SIG-M5 treated with dmso at 0.1 percent for 504 hours (cell line): ENCODE measurements around the gene DCBLD1.

ENCODE experiments used
- DNase-seq: peaks from one replicate; lab custom pipeline; 2025; ENCODE audit not compliant: unreplicated experiment; lab: John Stamatoyannopoulos, UW

Gene DCBLD1

GRCh38 chr6:117525607-117526006 lies 43.1 kb downstream of the DCBLD1 start:
- DNase-seq: no peak

DNA sequence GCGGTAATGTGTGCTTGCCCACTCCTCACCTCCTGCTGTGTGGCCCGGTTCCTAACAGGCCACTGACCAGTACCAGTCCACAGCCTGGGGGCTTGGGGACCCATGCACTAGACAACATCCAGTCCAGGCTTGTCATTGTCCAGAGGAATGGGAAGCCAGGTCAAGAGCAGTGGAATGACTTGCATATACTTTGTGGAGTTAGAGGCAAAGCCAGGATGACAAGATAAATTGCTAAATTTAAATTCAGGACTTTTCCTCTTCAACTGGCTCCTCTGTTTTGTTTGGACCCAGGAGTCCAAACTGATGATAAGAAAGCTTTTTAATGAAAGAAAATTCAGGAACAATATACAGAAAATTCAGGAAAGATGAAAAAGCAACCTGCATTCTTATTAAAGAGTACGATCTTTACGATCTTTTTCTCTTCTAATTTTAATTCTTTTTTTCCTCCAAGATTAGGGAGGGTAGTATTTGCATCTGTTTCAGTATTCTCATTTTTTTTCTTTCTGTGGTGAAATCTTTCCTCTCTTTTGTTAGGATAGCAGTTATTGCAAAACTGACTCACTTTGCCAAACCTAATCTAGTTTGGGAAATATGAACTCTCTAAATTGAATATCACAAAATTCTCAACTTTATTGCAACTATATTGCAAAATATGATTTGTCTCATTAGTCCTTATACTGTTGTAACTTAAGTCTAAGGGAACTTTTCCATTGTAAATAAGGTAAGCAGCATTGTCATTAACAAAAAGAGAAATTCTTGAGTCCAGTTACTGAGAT lies 48.2 kb downstream of the DCBLD1 start:
- no peak for DNase-seq

GRCh38 chr6:117531346-117531745 lies 48.9 kb downstream of the DCBLD1 start:
- no peak for DNase-seq

- no peak for DNase-seq
Observed at GRCh38 chr6:117531809-117532725, 49.6 kb downstream of the DCBLD1 start.

- DNase-seq: no peak
Observed at GRCh38 chr6:117533775-117534174, 51.3 kb downstream of the DCBLD1 start.

- DNase-seq: no peak
Observed at GRCh38 chr6:117534974-117535373, 52.5 kb downstream of the DCBLD1 start.

DNA sequence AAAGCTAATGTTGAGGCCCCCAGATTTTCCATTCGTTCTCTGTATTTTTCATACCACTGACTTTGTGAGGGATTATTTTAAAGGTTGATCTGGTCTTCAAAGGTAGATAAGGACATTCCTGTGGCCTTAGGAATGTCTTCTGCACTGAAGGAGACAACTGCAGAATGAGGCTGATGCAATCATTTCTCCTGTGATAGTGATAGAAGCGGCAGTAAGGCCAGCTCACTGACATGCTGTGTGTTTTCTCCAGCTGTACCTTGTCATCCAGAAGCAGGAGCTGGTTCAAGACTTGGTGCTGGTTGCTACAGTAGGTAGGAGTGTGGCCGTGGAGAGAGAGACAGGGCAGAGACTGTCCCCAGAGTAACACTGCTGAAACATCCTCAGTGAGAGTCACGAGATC lies 53.8 kb downstream of the DCBLD1 start:
- no peak for DNase-seq

DNA sequence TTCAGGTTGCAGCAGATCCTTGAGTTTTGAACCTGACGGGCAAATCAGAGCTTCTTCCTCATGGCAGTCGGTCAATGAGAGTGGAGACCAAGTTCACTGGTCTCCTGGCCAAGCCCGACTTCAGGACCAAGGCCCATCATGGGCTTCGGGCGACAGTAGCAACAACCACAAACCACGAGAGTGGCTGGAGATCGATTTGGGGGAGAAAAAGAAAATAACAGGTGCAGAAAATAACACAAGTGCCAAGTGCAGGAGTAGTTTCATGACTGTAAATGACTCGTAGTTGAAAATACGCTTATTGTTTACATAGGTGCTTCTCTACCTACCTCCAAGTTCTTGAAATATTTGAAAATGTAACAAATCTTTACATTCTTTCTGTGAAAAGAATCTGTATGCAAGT lies 56.1 kb downstream of the DCBLD1 start:
- DNase-seq: no peak

DNA sequence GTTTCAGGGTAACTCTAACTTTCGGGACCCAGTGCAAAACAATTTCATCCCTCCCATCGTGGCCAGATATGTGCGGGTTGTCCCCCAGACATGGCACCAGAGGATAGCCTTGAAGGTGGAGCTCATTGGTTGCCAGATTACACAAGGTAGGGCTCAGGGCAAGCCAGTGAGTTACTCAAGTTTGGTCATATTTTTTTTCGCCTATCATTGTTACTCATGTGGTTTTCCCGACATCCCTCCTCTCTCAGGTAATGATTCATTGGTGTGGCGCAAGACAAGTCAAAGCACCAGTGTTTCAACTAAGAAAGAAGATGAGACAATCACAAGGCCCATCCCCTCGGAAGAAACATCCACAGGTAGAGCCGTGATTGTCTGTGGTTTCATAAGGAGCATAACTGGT lies 58.2 kb downstream of the DCBLD1 start:
- no peak for DNase-seq

GRCh38 chr6:117542493-117542892 lies 60.0 kb downstream of the DCBLD1 start:
- DNase-seq: no peak

DNA sequence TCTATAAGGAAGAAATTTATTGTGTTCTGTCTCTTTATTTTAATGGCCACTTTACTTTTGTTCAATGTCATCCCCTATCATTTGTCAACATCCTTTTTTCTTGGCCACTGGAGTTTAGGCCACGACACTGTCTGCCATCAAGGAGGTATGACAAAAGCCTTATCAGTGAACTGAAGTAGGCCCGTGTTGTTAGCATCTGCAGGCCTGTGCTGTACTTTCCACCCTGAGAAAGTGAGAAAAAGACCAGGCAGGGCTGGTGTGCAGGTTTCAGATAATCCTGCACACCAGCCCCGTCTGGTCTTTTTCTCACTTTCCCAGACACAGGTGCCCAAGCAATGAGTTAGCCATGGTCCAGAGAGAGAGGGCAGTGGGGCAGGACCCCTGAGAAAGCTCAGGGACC lies 62.2 kb downstream of the DCBLD1 start:
- no peak for DNase-seq

- DNase-seq: no peak
Observed at GRCh38 chr6:117545161-117545595, 62.7 kb downstream of the DCBLD1 start.

GRCh38 chr6:117546674-117547073 lies 64.2 kb downstream of the DCBLD1 start:
- DNase-seq: no peak

GRCh38 chr6:117547688-117548621 lies 65.5 kb downstream of the DCBLD1 start:
- no peak for DNase-seq

DNA sequence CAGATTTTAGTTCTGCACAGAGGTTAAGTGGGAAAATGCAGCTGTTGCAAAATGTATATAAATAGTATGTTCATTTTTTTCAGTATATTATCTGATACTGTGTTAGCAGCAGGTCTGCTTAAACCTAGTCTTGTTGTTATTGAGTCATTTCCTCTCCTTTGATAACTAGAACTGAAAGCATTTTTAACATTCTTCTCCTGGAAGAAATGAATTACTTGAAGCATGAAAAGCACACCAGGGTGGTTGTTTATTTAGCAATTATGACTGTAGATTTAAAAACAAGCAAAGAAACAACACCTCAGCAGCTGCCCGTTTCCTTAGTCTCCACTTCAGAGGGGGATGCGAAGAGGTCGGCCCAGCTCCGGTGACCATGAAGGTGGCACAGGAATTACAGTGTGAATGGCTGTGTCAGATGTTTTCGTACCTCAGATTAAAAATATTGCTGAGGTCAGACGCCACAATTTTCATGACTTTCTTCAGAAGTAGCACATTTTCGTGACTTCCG lies 66.4 kb downstream of the DCBLD1 start:
- no peak for DNase-seq

DNA sequence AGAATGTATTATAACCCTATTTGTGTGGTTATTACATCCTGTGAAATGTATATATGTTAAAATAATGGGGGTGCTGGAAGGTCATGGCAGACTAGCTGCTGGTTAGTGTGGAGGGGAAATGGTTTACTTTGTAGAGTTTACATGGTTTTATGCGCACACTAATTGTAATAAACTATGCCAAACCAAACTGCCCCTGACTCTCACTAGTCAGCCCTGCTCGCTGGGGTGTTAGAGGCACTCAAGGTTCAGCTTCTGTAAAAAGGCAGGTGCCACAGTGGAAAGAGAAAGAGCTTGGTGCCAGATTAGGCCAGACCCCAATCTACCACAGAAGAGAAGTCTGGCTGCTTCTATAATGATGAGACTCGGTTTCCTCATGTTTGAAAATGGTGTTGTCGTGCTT lies 67.1 kb downstream of the DCBLD1 start:
- no peak for DNase-seq

DNA sequence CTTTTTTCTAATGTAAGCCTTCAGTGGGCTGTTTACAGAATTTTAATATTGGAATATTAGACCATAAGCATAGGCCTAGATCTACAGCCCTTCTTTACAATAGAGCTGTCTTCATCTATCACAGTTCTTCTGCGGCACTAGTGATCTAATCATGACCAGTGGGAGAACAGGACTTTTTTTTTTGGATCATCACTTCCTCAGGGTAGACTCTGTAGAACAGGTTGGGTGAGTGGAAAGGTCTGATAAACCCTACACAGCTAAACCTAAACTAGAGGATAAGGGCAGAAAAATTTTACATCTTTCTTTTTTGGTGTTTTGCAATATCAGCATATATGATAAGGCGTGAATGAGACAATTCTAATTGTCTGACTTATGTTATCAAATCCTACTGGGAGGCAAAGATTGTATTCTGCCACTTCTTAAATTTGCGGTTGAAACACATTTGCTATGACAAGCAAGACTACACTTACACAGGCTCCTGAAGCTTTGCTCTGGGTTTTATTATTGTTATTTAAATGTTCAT lies 67.7 kb downstream of the DCBLD1 start:
- DNase-seq: no peak

DNA sequence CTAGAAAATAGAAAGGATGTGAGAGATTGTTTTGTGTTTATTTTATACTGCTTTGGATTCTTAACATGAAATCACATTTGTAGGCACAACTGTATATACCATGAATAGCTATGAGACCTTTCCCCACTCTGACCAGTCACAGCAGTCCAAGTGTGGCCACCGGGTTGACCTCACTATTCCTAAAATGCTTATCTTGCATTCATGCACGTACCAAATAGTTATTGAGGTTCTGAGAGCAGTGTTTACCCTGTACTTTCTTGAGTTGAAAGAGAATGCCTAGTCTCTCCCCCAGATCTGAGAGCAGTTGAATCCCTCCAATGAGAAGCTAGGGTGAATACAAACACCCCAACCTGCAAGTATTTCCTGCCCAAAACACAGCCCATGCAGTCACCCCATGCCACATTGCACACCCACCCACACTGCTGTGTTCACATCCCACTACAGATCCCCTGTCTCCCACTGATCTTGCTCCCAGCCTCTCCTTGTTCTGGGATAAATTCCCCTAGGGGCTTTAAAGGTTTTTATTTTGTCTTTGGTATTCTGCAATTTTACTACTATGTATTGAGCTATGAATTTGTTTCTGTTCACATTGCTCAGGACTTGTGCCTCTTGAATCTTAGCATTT lies 68.3 kb downstream of the DCBLD1 start:
- no peak for DNase-seq

DNA sequence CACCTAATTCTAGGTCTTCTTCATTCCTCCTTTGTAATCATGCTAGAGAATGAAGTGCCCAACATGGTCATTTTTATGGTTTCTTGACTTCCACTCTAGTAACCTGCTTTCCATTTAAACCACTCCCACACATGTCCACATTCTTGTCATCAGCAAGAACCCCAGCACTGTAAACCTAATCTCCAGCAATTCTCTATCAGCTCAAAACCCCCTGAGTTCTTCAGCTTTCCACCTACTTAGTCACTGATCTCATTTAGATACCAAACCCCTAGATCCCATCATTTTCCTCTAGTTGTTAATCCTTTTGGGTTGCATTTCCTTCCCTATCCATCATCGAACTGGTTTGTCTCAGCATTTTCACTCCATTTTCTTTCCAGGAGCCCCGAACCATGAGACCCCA lies 70.1 kb downstream of the DCBLD1 start:
- DNase-seq: no peak

DNA sequence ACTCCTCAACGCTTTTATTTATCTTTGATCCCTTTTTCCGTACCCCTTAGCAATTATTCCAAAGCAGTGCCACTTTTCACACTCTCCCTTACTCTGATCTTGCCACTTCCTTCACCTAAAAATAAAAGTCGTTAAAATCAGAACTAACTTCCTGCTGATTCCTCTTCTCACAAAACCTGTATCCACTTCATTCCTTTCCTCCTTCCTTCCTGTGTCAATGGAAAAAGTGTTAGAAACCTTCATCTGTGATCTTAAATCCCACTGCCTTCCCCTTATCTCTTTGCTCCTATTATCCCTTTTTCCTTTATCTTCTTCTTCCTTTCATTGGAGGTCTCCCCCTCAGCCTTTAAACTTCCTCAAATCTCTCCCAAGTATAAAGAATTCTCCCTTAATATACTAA lies 70.7 kb downstream of the DCBLD1 start:
- no peak for DNase-seq
